ENCODE measurements around the gene SOX2. TPM values are rescaled to one million over a fixed set of nuclear protein-coding genes. Genes with fewer than 3 reads are reported as not detected.

The SOX2 gene
- total RNA-seq, 2 experiments from 2014 or later: not detected

DNA sequence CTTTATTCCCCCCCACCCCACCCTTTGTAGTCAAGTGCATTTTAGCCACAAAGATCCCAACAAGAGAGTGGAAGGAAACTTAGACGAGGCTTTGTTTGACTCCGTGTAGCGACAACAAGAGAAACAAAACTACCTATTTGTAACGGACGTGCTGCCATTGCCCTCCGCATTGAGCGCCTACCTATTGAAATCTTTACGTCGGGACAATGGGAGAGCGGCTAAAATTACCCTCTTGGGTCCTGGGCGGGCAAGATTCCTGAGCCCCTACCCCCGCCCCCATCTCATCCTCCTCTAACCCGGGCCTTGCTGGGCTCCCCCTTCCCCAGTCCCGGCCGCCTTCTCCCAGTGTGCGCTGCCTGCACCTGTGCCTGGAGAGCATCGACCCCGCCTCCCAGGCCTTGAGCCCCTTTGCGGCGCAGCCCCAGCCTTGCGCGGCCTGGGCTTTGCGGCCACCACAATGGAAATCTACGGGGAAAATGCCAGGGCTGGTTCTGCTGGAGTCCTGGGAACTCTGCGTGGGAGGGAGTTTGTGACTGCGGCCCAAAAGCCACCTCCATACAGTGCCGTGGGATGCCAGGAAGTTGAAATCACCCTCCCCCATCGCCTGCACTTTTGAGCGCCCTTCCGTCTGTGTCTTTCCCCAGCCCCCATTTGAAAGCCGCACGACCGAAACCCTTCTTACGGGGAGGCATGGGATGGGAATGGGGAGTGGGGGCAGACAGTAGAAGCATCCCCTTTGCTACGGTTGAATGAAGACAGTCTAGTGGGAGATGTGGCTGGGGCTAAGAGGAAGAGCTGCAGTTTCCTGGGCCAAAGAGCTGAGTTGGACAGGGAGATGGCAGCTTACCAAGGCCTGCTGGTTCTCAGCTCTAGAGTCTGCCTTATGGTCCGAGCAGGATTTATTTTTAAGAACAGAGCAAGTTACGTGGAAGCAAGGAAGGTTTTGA, 1.1 kb upstream of the SOX2 start:
- H3K27me3 ChIP-seq (ENCODE audit: control insufficient read depth in 1 of 2, insufficient read depth in 2 of 2, low read length in 2 of 2): peaks cover 60 to 95% of the 10 kb centered on the region in 2 experiments
- peaks cover 26% of the 10 kb centered on the region for H3K4me1 ChIP-seq (ENCODE audit: insufficient read depth, low read length)
- Mint-ChIP-seq H3K27me3 (peaks cover 36% of the 10 kb centered on the region), H3K27ac (no peak overlapping the region), H3K36me3 (ENCODE audit: low read depth) (no peaks in the 10 kb centered on the region), H3K9me3 (peaks cover 8% of the 10 kb centered on the region), H3K4me3 (no peak overlapping the region), H3K4me1 (ENCODE audit: low read depth) (peaks cover 11% of the 10 kb centered on the region)
- no peak overlapping the region for H3K4me3 ChIP-seq (ENCODE audit: low read length)
- ChIA-PET CTCF (interaction anchor here (1.3 kb wide), 1 partner anchor 10 kb away, joined by 3 read pairs; no protein-coding TSS in a partner anchor), POLR2A (no interaction called here)
- H3K27ac ChIP-seq (ENCODE audit: low read depth in 1 of 2, low read length in 2 of 2): no peak overlapping the region
- peaks cover 23 to 27% of the 10 kb centered on the region in 2 experiments for H3K9me3 ChIP-seq (ENCODE audit: control insufficient read depth in 1 of 2, insufficient read depth in 1 of 2, low read length in 2 of 2)
- ATAC-seq (ENCODE audit: poor library complexity) (no peak), DNase-seq (no peak)
- intact Hi-C loops (cut with DNase I, micrococcal nuclease): no loop called here
- TF ChIP-seq, protein P1, sequence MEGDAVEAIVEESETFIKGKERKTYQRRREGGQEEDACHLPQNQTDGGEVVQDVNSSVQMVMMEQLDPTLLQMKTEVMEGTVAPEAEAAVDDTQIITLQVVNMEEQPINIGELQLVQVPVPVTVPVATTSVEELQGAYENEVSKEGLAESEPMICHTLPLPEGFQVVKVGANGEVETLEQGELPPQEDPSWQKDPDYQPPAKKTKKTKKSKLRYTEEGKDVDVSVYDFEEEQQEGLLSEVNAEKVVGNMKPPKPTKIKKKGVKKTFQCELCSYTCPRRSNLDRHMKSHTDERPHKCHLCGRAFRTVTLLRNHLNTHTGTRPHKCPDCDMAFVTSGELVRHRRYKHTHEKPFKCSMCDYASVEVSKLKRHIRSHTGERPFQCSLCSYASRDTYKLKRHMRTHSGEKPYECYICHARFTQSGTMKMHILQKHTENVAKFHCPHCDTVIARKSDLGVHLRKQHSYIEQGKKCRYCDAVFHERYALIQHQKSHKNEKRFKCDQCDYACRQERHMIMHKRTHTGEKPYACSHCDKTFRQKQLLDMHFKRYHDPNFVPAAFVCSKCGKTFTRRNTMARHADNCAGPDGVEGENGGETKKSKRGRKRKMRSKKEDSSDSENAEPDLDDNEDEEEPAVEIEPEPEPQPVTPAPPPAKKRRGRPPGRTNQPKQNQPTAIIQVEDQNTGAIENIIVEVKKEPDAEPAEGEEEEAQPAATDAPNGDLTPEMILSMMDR (IDR thresholded peaks at IDR 0.05): no peak
- H3K36me3 ChIP-seq (ENCODE audit: insufficient read depth, low read length): no peaks in the 10 kb centered on the region

DNA sequence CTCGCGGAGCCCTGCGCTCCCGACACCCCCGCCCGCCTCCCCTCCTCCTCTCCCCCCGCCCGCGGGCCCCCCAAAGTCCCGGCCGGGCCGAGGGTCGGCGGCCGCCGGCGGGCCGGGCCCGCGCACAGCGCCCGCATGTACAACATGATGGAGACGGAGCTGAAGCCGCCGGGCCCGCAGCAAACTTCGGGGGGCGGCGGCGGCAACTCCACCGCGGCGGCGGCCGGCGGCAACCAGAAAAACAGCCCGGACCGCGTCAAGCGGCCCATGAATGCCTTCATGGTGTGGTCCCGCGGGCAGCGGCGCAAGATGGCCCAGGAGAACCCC, 464 bp downstream of the SOX2 start:
- peaks cover 12% of the 10 kb centered on the region for H3K9me3 Mint-ChIP-seq
- ChIA-PET CTCF (no interaction called here), POLR2A (no interaction called here)
- DNase-seq: no peak
- Histone ChIP-seq H3K27me3 (ENCODE audit: control insufficient read depth in 1 of 2, insufficient read depth in 2 of 2, low read length in 2 of 2) (peaks cover 63 to 95% of the 10 kb centered on the region in 2 experiments), H3K4me3 (ENCODE audit: low read length) (peak overlapping the region; percentile 15), H3K9me3 (ENCODE audit: control insufficient read depth in 1 of 2, insufficient read depth in 1 of 2, low read length in 2 of 2) (peaks cover 25 to 27% of the 10 kb centered on the region in 2 experiments), H3K27ac (ENCODE audit: low read depth in 1 of 2, low read length in 2 of 2) (no peak overlapping the region), H3K4me1 (ENCODE audit: insufficient read depth, low read length) (peaks cover 26% of the 10 kb centered on the region), H3K36me3 (ENCODE audit: insufficient read depth, low read length) (no peaks in the 10 kb centered on the region)
- ATAC-seq (ENCODE audit: poor library complexity): no peak
- H3K36me3 Mint-ChIP-seq (ENCODE audit: low read depth): no peaks in the 10 kb centered on the region
- intact Hi-C loops (cut with DNase I, micrococcal nuclease): no loop called here
- H3K4me3 Mint-ChIP-seq: no peak overlapping the region
- TF ChIP-seq, protein P1 (IDR thresholded peaks at IDR 0.05): no peak
- H3K4me1 Mint-ChIP-seq (ENCODE audit: low read depth): peaks cover 11% of the 10 kb centered on the region
- H3K27ac Mint-ChIP-seq: no peak overlapping the region
- H3K27me3 Mint-ChIP-seq: peaks cover 49% of the 10 kb centered on the region

DNA sequence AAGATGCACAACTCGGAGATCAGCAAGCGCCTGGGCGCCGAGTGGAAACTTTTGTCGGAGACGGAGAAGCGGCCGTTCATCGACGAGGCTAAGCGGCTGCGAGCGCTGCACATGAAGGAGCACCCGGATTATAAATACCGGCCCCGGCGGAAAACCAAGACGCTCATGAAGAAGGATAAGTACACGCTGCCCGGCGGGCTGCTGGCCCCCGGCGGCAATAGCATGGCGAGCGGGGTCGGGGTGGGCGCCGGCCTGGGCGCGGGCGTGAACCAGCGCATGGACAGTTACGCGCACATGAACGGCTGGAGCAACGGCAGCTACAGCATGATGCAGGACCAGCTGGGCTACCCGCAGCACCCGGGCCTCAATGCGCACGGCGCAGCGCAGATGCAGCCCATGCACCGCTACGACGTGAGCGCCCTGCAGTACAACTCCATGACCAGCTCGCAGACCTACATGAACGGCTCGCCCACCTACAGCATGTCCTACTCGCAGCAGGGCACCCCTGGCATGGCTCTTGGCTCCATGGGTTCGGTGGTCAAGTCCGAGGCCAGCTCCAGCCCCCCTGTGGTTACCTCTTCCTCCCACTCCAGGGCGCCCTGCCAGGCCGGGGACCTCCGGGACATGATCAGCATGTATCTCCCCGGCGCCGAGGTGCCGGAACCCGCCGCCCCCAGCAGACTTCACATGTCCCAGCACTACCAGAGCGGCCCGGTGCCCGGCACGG, 991 bp downstream of the SOX2 start:
- TF ChIP-seq, protein P1 (IDR thresholded peaks at IDR 0.05): no peak
- H3K27me3 Mint-ChIP-seq: peaks cover 54% of the 10 kb centered on the region
- no peaks in the 10 kb centered on the region for H3K36me3 ChIP-seq (ENCODE audit: insufficient read depth, low read length)
- intact Hi-C loops (cut with DNase I, micrococcal nuclease): no loop called here
- no peak overlapping the region for H3K27ac Mint-ChIP-seq
- no peak for DNase-seq
- no peak overlapping the region for H3K4me3 ChIP-seq (ENCODE audit: low read length)
- H3K27me3 ChIP-seq (ENCODE audit: control insufficient read depth in 1 of 2, insufficient read depth in 2 of 2, low read length in 2 of 2): peaks cover 69 to 95% of the 10 kb centered on the region in 2 experiments
- H3K9me3 ChIP-seq (ENCODE audit: control insufficient read depth in 1 of 2, insufficient read depth in 1 of 2, low read length in 2 of 2): peaks cover 25 to 27% of the 10 kb centered on the region in 2 experiments
- ChIA-PET CTCF (no interaction called here), POLR2A (no interaction called here)
- no peak for ATAC-seq (ENCODE audit: poor library complexity)
- H3K36me3 Mint-ChIP-seq (ENCODE audit: low read depth): no peaks in the 10 kb centered on the region
- H3K4me1 ChIP-seq (ENCODE audit: insufficient read depth, low read length): peaks cover 26% of the 10 kb centered on the region
- H3K27ac ChIP-seq (ENCODE audit: low read depth in 1 of 2, low read length in 2 of 2): no peak overlapping the region
- H3K4me3 Mint-ChIP-seq: no peak overlapping the region
- H3K4me1 Mint-ChIP-seq (ENCODE audit: low read depth): peaks cover 11% of the 10 kb centered on the region
- peaks cover 12% of the 10 kb centered on the region for H3K9me3 Mint-ChIP-seq
